Mucosa of gallbladder (tissue), 1 donor: Measurements from ENCODE around the gene B3GNT5. TPM values are rescaled to one million over a fixed set of nuclear protein-coding genes. Genes with fewer than 3 reads are reported as not detected.

Source experiments
- DNase-seq: peaks from one replicate; pipeline ENCODE4 v3.0.0-alpha.2; 2020; ENCODE audit warnings: low spot score
- total RNA-seq: library from RNA; stranded (reverse); gene quantifications from one replicate; pipeline ENCODE4 v1.2.1, GENCODE V29; 2021
- donor health status: DM: no; HTN: no; CAD: no.

B3GNT5 gene
- total RNA-seq, 1 donor from 2014 or later = 27.1 TPM

GRCh38 chr3:183265834-183266417 is 12.9 kb downstream of the B3GNT5 start:
- DNase-seq = peak; percentile 84

- DNase-seq = no peak
Measured at GRCh38 chr3:183266454-183266853, 13.4 kb downstream of the B3GNT5 start.

- DNase-seq = peak; percentile 72
Measured at GRCh38 chr3:183267140-183267539, 14.1 kb downstream of the B3GNT5 start.

- DNase-seq = no peak
Measured at GRCh38 chr3:183268366-183268765, 15.3 kb downstream of the B3GNT5 start.

- DNase-seq = no peak
Measured at GRCh38 chr3:183269345-183269744, 16.3 kb downstream of the B3GNT5 start.

GRCh38 chr3:183270344-183270743 is 17.3 kb downstream of the B3GNT5 start:
- no peak for DNase-seq

GRCh38 chr3:183272142-183272541 is 19.1 kb downstream of the B3GNT5 start:
- DNase-seq = no peak

GRCh38 chr3:183272791-183273190 is 19.7 kb downstream of the B3GNT5 start:
- DNase-seq = no peak

GRCh38 chr3:183274609-183275008 is 21.6 kb downstream of the B3GNT5 start:
- no peak for DNase-seq

GRCh38 chr3:183275418-183275817 is 22.4 kb downstream of the B3GNT5 start:
- no peak for DNase-seq

- no peak for DNase-seq
Measured at GRCh38 chr3:183275937-183276336, 22.9 kb downstream of the B3GNT5 start.

GRCh38 chr3:183277260-183277659 is 24.2 kb downstream of the B3GNT5 start:
- no peak for DNase-seq

- DNase-seq = no peak
Measured at GRCh38 chr3:183278479-183279088, 25.5 kb downstream of the B3GNT5 start.

- no peak for DNase-seq
Measured at GRCh38 chr3:183279371-183279770, 26.3 kb downstream of the B3GNT5 start.

- DNase-seq = no peak
Measured at GRCh38 chr3:183281126-183281797, 28.2 kb downstream of the B3GNT5 start.

- DNase-seq = no peak
Measured at GRCh38 chr3:183283886-183284285, 30.8 kb downstream of the B3GNT5 start.

GRCh38 chr3:183284570-183284969 is 31.5 kb downstream of the B3GNT5 start:
- no peak for DNase-seq

GRCh38 chr3:183285318-183285717 is 32.3 kb downstream of the B3GNT5 start:
- DNase-seq = no peak

- peak; percentile 94 for DNase-seq
Measured at GRCh38 chr3:183285828-183286457, 32.9 kb downstream of the B3GNT5 start.

GRCh38 chr3:183287301-183287971 is 34.4 kb downstream of the B3GNT5 start:
- no peak for DNase-seq

GRCh38 chr3:183288117-183288516 is 35.1 kb downstream of the B3GNT5 start:
- no peak for DNase-seq

- no peak for DNase-seq
Measured at GRCh38 chr3:183290216-183290615, 37.2 kb downstream of the B3GNT5 start.
